SK-N-SH (cell line): ENCODE results near the gene PPDPF. TPM values are rescaled to one million over a fixed set of nuclear protein-coding genes. Genes with fewer than 3 reads are reported as not detected.

ENCODE experiments used
- CTCF ChIA-PET: fragments of 300-600, 350-600 bp; formaldehyde crosslinking; extraction: SDS; loops from one replicate; lab custom pipeline; 2021; lab: Yijun Ruan, JAX
- POLR2A ChIA-PET: fragments of 350-600 bp; sonication (Branson Sonifier 250); formaldehyde crosslinking; extraction: SDS; loops from one replicate; lab custom pipeline; 2020; ENCODE audit warnings: antibody characterized with exemption, inconsistent platforms; lab: Yijun Ruan, JAX
- DNase-seq: peaks from one replicate; pipeline ENCODE4 v3.0.0; 2012
- H2AFZ ChIP-seq: fragments of 200-600 bp; sonication (generic); 2 replicates; pipeline ENCODE4 v1.8.1; 2016; ENCODE audit warnings: antibody characterized with exemption, mild to moderate bottlenecking, low read depth
- H3F3A ChIP-seq: fragments of 200-600 bp; sonication (generic); replicated peaks from 2 replicates; pipeline ENCODE3; 2016; ENCODE audit warnings: antibody characterized with exemption, mild to moderate bottlenecking; ENCODE audit not compliant: insufficient read depth
- H3K27ac ChIP-seq, 2 experiments: fragments of 200-500 bp in 1 of 2; fragments of 200-600 bp in 1 of 2; sonication (Bioruptor generic) in 1 of 2; sonication (generic), shearing (Covaris generic) in 1 of 2; 2 replicates each; pipeline versions ENCODE4 v1.5.1 to v1.6.1; 2014 to 2016; ENCODE audit warnings: low read depth in 2 of 2, inconsistent platforms in 1 of 2, low read length in 1 of 2, mild to moderate bottlenecking in 1 of 2, mixed read lengths in 1 of 2
- H3K27me3 ChIP-seq: fragments of 200-600 bp; sonication (generic), shearing (Covaris generic); 2 replicates; pipeline ENCODE4 v1.6.1; 2016; ENCODE audit warnings: mixed run types; ENCODE audit not compliant: insufficient read depth
- H3K36me3 ChIP-seq, 2 experiments: fragments of 200-500 bp in 1 of 2; fragments of 200-600 bp in 1 of 2; sonication (Bioruptor generic) in 1 of 2; sonication (generic) in 1 of 2; replicated peaks in 1 of 2; 2 replicates each; pipeline versions ENCODE3 to v1.5.1; 2014 to 2016; ENCODE audit warnings: low read length in 1 of 2, mild to moderate bottlenecking in 1 of 2; ENCODE audit not compliant: insufficient read depth in 2 of 2, control insufficient read depth in 1 of 2
- H3K4me1 ChIP-seq, 2 experiments: fragments of 200-500 bp in 1 of 2; fragments of 200-600 bp in 1 of 2; sonication (Bioruptor generic) in 1 of 2; sonication (generic), shearing (Covaris generic) in 1 of 2; 2 replicates each; pipeline versions ENCODE4 v1.5.1 to v1.6.1; 2014 to 2016; ENCODE audit warnings: low read depth in 1 of 2, low read length in 1 of 2, mixed run types in 1 of 2; ENCODE audit not compliant: insufficient read depth in 2 of 2, control insufficient read depth in 1 of 2
- H3K4me2 ChIP-seq: fragments of 200-600 bp; sonication (generic), shearing (Covaris generic); 2 replicates; pipeline ENCODE4 v1.6.1; 2017; ENCODE audit warnings: mixed run types
- H3K4me3 ChIP-seq, 2 experiments: fragments of 200-500 bp in 1 of 2; fragments of 200-600 bp in 1 of 2; sonication (Bioruptor generic) in 1 of 2; sonication (generic), shearing (Covaris generic) in 1 of 2; 2 replicates each; pipeline versions ENCODE4 v1.5.1 to v1.8.1; 2014 to 2016; ENCODE audit warnings: low read depth in 2 of 2, inconsistent platforms in 1 of 2, low read length in 1 of 2, mild to moderate bottlenecking in 1 of 2, mixed read lengths in 1 of 2, moderate library complexity in 1 of 2
- H3K79me2 ChIP-seq: fragments of 200-600 bp; sonication (generic); 2 replicates; pipeline ENCODE4 v1.8.1; 2017; ENCODE audit warnings: mild to moderate bottlenecking; ENCODE audit not compliant: insufficient read depth
- H3K9ac ChIP-seq: fragments of 200-600 bp; sonication (generic); 2 replicates; pipeline ENCODE4 v1.6.1; 2017; ENCODE audit warnings: mixed run types
- H3K9me2 ChIP-seq: fragments of 200-600 bp; sonication (generic); 2 replicates; pipeline ENCODE4 v1.6.1; 2017; ENCODE audit warnings: mixed run types
- H3K9me3 ChIP-seq: fragments of 200-600 bp; sonication (generic); 2 replicates; pipeline ENCODE4 v1.6.1; 2017; ENCODE audit warnings: mixed run types, mild to moderate bottlenecking, moderate library complexity
- H4K20me1 ChIP-seq: fragments of 200-600 bp; sonication (generic); 2 replicates; pipeline ENCODE4 v1.6.1; 2017; ENCODE audit warnings: mild to moderate bottlenecking, mixed run types; ENCODE audit not compliant: insufficient read depth
- EP300 ChIP-seq, 2 experiments: IDR thresholded peaks; 2 replicates each; pipeline versions ENCODE4 v1.4.0 to v1.6.1; 2012; ENCODE audit warnings: borderline replicate concordance in 1 of 2, low read depth in 1 of 2, low read length in 1 of 2
- FOXJ3 ChIP-seq: sonication (generic); formaldehyde crosslinking; IDR thresholded peaks from 2 replicates; pipeline ENCODE4 v1.5.1; 2020; ENCODE audit warnings: mild to moderate bottlenecking, missing genetic modification reagents
- MEF2A ChIP-seq: IDR thresholded peaks from 2 replicates; pipeline ENCODE4 v1.4.0; 2012; ENCODE audit warnings: low read depth, borderline replicate concordance
- MXI1 ChIP-seq: IDR thresholded peaks from 2 replicates; pipeline ENCODE4 v1.6.1; 2012; ENCODE audit warnings: mild to moderate bottlenecking, low read depth, low read length, improper control_type of control experiment
- NFIC ChIP-seq: IDR thresholded peaks from 2 replicates; pipeline ENCODE4 v1.4.0; 2012; ENCODE audit warnings: borderline replicate concordance
- POLR2AphosphoS5 ChIP-seq: IDR thresholded peaks from 2 replicates; pipeline ENCODE4 v1.6.1; 2012; ENCODE audit warnings: low read depth, low read length
- RCOR1 ChIP-seq: fragments of 150-350 bp; IDR thresholded peaks from 2 replicates; pipeline ENCODE4 v1.6.1; 2017; ENCODE audit warnings: antibody characterized with exemption, low read length
- RFX5 ChIP-seq: IDR thresholded peaks from 2 replicates; pipeline ENCODE4 v1.6.1; 2012; ENCODE audit warnings: mild to moderate bottlenecking, improper control_type of control experiment, low read length
- TAF1 ChIP-seq: IDR thresholded peaks from 2 replicates; pipeline ENCODE4 v1.6.1; 2012; ENCODE audit warnings: low read depth, mild to moderate bottlenecking, low read length, moderate library complexity, borderline replicate concordance
- TCF12 ChIP-seq: IDR thresholded peaks from 2 replicates; pipeline ENCODE4 v1.4.0; 2012
- USF1 ChIP-seq: IDR thresholded peaks from 2 replicates; pipeline ENCODE4 v1.4.0; 2012; ENCODE audit warnings: low read depth, borderline replicate concordance
- WGBS: methylation state at CpG from one replicate; pipeline ENCODE4 v1.1.6; 2017; ENCODE audit warnings: low lambda C conversion rate; 5-methylcytosine and 5-hydroxymethylcytosine counted together
- polyA plus RNA-seq, 3 experiments: library from polyadenylated mRNA; depleted of rRNA; stranded (reverse); fragments of >200 nt; gene quantifications; 2 replicates each; pipeline ENCODE4 v1.2.3, GENCODE V29; 2012
- TF ChIP-seq, protein P1 (sequence below): IDR thresholded peaks from 2 replicates; pipeline ENCODE4 v1.4.0; 2012; ENCODE audit warnings: low read depth

The PPDPF gene
- polyA plus RNA-seq, 1 of the 3 experiments (the other 2 are of a cell fraction) = 71.4 TPM

- DNase-seq = peak; percentile 76
- peaks cover 7% of the 10 kb centered on the region for H3F3A ChIP-seq
- H2AFZ ChIP-seq = no peak overlapping the region
- no peak overlapping the region for H3K9ac ChIP-seq
- POLR2A ChIA-PET = no interaction called here
- H3K9me2 ChIP-seq = no peaks in the 10 kb centered on the region
- no peaks in the 10 kb centered on the region for H3K9me3 ChIP-seq
- no peak for TF ChIP-seq EP300 (IDR thresholded peaks at IDR 0.05; ENCODE audit: borderline replicate concordance in 1 of 2, low read depth in 1 of 2, low read length in 1 of 2)
- TF ChIP-seq MXI1 = 0 out of 2 replicates have a peak, but pooled peaks have one; percentile 6
- no peaks in the 10 kb centered on the region for H3K79me2 ChIP-seq
- H3K27ac ChIP-seq = peak overlapping the region in 1 of 2 experiments; percentile 68; a peak in 1 of 4 replicates
- peaks cover 0 to 6% of the 10 kb centered on the region in 2 experiments for H3K36me3 ChIP-seq
- no peaks in the 10 kb centered on the region; the same call in 1 of the 2 replicates for H4K20me1 ChIP-seq
- no peaks in the 10 kb centered on the region for H3K27me3 ChIP-seq
- peaks cover 0 to 51% of the 10 kb centered on the region in 2 experiments; a peak in 1 of 4 replicates for H3K4me1 ChIP-seq
- H3K4me3 ChIP-seq = peak overlapping the region in 1 of 2 experiments; percentile 52; a peak in 2 of 4 replicates
- H3K4me2 ChIP-seq = peak overlapping the region; percentile 62; the same call in 1 of the 2 replicates
- 36% methylated on average over 11 of the region's 48 CpGs for WGBS
- CTCF ChIA-PET = interaction anchor here (0.7 kb wide), 1 partner anchor 9 kb away, joined by 3 read pairs; no protein-coding TSS in a partner anchor
Observed at GRCh38 chr20:63499338-63499969, 21.1 kb upstream of the PPDPF start.

GRCh38 chr20:63500151-63500901 lies 20.2 kb upstream of the PPDPF start:
- H2AFZ ChIP-seq = no peak overlapping the region
- peaks cover 7% of the 10 kb centered on the region for H3F3A ChIP-seq
- DNase-seq = no peak
- H3K27ac ChIP-seq = no peak overlapping the region; a peak in 1 of 4 replicates
- TF ChIP-seq, protein P1, sequence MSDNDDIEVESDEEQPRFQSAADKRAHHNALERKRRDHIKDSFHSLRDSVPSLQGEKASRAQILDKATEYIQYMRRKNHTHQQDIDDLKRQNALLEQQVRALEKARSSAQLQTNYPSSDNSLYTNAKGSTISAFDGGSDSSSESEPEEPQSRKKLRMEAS = no peak
- TF ChIP-seq TCF12 (no peak), POLR2AphosphoS5 (no peak), RCOR1 (no peak), MEF2A (no peak), RFX5 (no peak), TAF1 (no peak), USF1 (no peak), FOXJ3 (CRISPR knock-in tag) (no peak), NFIC (no peak)
- TF ChIP-seq, all 33 proteins: peak for 0
- 92% methylated on average over 4 of the region's 24 CpGs for WGBS
- Histone ChIP-seq H4K20me1 (no peaks in the 10 kb centered on the region; the same call in 1 of the 2 replicates), H3K9ac (no peak overlapping the region), H3K4me3 (no peak overlapping the region), H3K9me3 (no peaks in the 10 kb centered on the region), H3K4me1 (peaks cover 0 to 51% of the 10 kb centered on the region in 2 experiments; a peak in 1 of 4 replicates), H3K79me2 (no peaks in the 10 kb centered on the region), H3K27me3 (no peaks in the 10 kb centered on the region), H3K9me2 (no peaks in the 10 kb centered on the region), H3K4me2 (no peak overlapping the region), H3K36me3 (peaks cover 0 to 2% of the 10 kb centered on the region in 2 experiments)
- ChIA-PET CTCF (interaction anchor here (0.7 kb wide), 1 partner anchor 8 kb away, joined by 3 read pairs; no protein-coding TSS in a partner anchor), POLR2A (no interaction called here)
